T1000 (cell line): ENCODE results near the gene NAA30.
"Not testable (repeated sequence)": the region's sequence is repeated elsewhere in the genome, so short reads cannot be mapped to it uniquely, and the experiment has no call there.

ENCODE experiments used
- DNase-seq: peaks from one replicate; lab custom pipeline; 2025; ENCODE audit warnings: mixed read lengths; lab: John Stamatoyannopoulos, UW

The NAA30 gene

DNA sequence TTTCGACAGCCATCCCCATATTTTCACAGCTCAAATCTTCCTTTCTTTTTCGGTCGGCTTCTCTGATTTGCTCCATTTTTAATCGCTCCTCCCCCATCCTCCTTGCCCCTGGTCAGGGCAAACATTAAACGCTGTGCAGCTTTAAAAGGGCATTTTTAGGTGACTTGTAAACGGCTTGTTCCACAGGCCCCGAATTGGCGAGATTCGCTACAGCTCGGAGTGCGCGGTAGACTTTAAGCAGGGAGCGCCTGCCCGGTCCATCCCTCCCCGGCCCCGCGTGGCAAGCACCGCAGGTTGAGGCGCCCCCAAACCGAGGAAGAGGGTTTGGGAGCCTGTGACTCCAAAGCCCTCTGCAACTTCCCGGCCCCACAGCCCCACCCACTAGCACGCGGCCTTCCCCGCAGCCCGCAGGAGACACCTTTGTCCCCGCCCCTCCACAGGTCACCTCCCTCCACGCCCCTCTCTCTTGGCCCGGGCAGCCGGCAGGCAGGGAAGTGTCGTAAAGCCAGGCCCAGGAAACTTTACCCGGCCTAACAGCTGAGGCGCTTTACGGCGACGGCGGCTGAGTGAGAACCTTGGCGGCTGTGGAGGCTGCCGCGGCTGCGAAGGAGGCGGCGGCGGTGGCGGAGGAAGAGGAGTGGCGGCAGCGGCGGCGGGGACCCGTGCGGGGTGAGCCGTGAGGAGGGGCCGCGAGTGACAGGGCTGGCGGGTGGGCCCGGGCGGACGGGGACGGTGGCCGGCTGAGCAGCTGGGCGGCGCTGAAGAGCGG is at the start of gene NAA30:
Gene NAA30 (plus strand): TSS at position 550 of the 769 bp plus-strand sequence. CDS start 372 bp downstream, outside the sequence.
- peak; percentile 91 for DNase-seq

DNA sequence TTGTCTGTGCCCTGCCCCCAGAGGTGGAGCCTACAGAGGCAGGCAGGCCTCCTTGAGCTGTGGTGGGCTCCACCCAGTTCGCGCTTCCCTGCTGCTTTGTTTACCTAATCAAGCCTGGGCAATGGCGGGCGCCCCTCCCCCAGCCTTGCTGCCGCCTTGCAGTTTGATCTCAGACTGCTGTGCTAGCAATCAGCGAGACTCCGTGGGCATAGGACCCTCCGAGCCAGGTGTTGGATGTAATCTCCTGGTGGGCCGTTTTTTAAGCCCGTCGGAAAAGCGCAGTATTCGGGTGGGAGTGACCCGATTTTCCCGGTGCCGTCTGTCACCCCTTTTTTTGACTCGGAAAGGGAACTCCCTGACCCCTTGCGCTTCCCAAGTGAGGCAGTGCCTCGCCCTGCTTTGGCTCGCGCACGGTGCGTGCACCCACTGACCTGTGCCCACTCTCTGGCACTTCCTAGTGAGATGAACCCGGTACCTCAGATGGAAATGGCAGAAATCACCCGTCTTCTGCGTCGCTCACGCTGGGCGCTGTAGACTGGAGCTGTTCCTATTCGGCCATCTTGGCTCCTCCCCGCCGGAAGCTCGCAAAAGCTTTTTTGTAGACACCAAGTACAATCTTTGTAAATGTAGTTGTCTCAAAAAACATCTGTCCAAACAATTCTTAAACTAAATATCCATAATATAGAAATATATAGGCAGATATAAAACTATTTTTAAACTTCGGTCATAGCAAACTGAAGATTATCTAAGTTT is 46.7 kb upstream of the NAA30 start:
- DNase-seq = not testable (repeated sequence)

DNA sequence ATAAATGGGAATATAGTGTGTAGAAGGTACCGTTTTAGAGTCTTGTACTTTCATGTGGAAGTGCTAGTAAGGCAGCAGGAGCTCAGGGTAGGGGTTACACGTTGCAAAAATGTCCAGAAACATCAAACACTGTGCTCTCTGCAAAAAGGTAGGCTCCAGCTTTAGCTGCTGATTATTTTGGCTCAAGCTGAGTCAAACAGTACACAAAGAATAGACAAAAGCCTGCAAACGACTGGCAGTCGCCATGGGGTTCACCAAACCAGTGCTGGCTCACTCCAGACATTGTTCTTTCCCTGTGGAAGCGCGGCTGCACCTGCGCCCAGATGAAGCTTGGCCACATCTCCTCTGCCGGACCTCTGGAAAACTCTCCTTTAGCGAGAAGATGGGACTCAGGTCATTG is 45.3 kb upstream of the NAA30 start:
- no peak for DNase-seq

DNA sequence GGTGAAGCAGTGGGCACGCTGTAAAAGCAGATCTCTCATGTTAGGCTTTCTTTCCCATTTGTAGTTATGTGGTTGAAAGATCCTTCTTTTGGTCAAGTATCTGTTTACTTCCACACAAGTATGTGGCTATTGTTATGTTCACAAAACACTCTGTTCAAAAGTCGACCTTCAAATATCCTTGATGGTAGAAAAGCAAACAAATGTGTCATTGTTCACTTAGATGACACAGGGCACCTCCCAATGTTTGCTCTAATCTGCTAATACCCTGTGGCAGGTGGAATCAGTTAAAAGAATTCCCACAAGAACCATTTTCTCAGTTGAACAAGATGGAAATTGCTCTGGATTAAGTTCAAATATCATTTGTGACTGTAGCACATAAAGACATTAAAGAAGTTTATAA is 43.6 kb upstream of the NAA30 start:
- DNase-seq = no peak

DNA sequence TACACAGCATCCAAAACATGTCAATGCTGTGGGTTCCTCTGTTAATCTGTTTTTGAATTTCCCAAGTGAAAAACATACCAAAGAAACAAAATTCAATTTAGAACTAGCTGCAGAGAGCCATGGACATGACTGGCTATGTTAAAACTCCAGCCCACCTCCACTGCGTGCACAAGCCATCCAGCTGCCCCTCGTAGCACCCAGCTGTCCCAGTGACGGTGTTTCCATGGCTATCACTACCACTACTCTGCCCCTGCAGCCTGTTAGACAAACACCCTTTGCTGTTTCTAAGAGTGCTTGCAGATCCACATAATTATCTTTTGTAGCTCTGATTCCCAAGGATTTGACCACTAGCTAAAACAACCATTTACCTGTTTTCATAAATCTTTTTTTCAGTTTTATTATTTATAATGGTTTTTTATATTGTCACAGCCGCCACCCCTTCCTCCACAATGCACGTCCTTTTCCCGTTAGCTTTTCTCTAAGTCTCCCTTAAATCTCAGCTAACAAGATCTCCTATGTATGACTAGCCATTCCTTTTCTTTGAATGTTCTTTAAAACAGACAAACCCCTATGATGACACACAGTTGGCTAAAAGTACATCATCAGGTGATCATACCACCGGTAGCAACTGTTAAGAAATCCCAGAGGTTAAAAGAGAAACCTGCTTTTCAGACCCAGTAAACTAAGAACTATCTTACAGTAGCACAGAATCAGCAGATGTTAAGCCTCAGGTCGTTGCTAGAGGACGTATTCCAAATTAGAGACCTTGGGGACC is 37.8 kb upstream of the NAA30 start:
- no peak for DNase-seq

DNA sequence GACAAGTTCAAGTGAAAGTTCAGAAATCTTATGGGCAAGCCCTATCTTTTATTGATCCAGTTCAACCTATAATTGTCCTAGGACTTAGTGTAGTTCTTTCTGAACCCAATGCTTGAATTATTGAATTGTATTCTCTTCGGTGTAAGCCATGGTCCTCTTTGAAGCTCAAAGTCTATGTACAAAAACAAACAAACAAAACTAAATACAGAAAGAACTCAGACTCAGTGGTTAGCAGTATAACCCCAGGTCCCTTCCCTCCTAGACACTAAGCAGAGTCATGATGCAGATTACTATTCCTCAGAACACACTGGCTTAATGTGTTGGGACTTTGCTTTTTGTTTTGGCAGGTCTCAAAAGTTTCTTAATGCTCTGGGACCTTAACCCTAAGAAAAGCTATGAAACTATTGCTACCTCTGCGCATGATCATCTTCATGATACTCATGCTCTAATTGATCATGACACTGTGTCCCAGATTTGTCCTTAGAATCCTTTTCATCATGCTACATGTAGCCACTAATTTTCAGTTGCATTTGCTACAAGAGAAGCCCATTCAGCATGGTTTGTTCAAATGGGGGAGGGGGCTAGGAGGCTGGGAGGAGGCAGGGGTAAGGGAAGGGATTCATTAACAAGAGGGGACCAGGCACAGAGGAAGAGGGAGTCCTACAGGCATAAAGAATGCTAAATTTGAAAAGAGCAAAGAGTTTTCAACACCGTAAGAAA is 35.1 kb upstream of the NAA30 start:
- no peak for DNase-seq

DNA sequence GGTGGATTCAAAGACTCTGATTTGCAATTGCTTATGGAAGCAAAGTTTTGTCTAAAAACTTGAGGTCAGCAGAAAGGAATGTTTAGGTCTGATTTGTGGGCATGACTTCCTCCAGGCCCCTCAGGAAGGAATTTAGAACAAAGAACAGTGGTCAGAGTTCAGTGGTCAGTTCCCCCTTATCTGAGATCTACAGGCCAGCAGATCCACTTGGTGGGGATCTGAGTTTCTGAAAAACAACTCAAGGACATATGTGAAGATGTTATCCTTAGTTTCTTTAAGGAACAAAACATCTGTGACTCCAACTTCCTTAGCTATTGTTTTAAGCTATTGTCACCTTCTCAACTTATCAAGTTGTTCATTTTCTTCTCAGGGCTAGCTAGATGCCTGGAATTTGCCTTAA is 28.0 kb upstream of the NAA30 start:
- DNase-seq = no peak

DNA sequence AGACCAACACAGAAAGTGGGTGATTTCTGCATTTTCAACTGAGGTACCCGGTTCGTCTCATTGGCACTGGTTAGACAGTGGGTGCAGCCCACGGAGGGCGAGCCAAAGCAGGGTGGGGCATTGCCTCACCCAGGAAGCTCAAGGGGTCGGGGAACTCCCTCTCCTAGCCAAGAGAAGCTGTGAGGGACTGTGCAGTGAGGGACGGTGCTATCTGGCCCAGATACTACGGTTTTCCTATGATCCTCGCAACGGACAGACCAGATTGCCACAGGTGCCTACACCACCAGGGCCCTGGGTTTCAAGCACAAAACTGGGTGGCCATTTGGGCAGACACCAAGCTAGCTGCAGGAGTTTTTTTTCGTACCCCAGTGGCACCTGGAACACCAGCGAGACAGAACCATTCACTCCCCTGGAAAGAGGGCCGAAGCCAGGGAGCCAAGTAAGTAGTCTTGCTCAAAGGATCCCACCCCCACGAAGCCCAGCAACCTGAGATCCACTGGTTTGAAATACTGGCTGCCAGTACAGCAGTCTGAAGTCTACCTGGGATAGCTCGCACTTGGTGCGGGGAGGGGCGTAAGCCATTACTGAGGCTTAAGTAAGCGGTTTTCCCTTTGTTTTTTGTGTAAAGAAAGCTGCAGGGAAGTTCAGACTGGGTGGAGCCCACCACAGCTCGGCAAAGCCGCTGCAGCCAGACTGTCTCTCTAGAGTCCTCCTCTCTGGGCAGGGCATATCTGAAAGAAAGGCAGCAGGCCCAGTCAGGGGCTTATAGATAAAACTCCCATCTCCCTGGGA is 25.5 kb upstream of the NAA30 start:
- DNase-seq = no peak

DNA sequence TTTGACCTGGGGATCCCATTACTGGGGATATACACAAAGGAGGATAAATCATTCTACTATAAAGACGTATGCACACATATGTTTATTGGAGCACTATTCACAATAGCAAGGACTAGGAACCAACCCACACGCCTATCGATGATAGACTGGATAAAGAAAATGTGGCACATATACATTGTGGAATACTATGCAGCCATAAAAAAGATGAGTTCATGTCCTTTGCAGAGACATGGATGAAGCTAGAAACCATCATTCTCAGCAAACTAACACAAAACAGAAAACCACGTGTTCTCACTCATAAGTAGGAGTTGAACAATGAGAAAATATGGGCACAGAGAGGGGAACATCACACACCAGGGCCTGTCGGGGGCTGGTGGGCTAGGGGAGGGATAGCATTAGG is 20.2 kb upstream of the NAA30 start:
- not testable (repeated sequence) for DNase-seq

DNA sequence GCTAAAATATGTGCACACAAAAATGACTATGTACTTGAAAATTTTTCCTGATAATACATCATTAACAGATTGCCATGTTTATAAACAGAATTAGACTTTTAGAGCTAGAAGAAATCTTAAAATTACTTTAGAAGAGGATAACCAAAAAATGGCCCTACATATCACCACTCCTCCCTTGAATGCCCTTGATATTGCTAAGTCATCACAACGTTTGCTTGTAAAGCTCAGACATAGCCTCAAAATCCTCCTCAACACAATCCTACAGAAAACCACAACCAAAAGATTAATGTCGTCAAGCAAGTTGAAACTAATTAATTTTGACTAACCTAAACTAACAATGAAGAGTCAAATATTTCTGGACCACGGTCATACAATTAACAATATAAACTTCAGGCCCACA is 19.4 kb upstream of the NAA30 start:
- no peak for DNase-seq

DNA sequence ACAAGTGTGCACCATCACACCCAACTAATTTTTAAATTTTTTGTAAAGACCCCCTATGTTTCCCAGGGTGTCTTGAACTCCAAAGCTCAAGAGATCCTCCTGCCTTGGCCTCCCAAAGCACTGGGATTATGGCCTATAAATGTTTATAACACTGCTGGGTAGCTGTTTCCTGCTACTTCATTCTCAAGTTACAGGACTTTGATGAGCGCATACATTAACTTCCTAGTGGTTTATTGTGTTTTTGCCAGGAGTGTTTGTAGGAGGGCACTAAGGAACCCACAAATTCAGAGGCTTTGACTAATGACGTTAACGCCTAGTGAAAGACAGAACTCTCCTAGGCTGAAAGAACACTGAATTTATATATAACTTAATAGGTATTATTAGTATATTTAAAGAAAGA is 15.2 kb upstream of the NAA30 start:
- no peak for DNase-seq

DNA sequence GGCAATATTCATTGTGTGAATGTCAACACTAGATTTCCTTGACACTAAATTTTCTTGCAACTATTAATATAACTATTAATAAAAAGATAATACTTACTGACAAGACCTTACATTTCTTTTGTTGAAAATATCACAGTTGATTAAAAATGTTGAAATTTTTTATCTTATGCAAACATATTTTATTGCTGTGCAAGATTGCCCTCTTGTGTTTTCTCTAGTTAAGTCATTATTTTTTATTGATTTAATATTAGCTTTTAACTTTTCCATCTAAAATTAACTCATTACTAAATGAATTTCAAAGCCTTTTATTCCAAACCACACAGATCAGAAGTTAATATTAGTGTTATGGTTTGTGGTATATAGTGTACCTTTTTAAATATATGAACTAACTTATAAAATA is 11.7 kb upstream of the NAA30 start:
- no peak for DNase-seq

DNA sequence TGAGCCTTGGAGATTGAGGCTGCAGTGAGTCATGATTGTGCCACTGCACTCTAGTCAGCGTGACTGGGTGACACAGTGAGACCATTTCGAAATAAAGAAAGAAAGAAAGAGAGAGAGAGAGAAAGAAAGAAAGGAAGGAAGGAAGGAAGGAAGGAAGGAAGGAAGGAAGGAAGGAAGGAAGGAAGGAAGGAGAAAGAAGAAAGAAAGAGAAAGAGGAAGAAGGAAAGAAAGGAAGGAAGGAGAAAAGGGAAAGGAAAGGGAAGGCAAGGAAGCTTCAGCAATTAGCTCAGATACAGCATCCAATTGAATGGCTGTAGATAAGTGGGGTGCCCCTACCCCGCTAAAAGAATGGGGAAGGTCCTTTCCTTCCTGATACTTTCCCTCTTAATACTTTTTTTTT is 9.5 kb upstream of the NAA30 start:
- DNase-seq = no peak

DNA sequence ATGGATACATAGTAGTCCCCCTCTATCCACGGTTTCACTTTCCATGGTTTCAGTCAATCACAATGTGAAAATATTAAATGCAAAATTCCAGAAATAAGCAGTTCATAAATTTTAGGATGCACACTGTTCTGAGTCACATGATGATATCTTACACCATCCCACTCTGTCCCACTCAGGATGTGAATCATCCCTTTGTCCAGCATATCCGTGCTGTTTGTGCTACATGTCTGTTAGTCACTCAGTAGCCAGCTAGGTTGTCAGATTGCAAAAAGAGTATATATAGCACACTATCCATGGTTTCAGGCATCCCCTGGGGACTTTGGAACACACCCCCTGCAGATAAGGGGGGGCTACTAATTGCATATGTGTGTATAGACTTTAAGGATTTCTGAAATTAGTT is 8.1 kb upstream of the NAA30 start:
- DNase-seq = peak; percentile 25

DNA sequence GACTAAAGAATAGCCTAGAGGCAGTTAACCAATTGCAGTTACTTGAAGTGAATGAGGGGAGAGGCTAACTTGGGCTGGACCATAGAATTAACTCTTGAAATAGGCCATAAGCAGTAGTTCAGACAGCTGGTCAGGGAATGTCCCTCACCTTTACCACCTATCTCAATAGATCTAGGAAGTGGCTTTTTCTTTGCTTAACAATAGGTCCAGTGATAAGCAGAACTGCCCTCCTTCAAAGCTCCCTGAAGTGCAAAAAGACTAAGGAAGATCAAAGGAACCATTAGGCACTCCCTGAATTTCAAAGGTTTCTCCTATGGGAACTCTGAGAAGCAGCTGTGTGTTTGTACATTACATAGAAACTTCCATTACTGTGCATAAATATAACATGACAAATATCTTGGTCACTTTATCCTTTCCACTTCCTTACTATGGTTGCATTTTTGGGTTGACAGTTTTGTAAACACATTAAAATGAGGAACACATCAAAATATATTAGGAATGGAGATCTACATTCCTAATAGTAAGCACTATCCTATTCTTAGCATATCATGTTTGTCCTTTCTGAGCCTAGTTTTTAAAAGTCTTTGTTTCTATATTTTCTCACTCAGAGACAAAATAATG is 7.2 kb upstream of the NAA30 start:
- DNase-seq = no peak

DNA sequence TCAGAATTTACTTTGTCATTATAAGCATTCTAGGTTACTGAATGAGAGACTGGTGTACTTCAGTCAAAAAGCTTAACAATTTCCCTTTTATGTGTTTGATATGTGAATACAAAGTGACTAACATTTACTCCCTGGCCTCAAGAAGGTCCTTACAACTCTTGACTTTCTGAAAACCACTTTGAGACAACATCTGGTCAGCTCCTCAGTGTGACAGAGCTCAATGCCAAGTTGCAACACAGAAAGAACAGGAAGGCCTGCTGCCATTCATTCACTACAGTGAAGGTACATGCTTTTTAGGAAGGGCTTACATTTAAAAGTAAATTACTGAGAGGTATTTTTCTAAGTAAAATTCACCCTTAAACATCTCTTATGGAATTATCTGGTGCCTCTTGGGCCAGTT is 2.3 kb upstream of the NAA30 start:
- no peak for DNase-seq

DNA sequence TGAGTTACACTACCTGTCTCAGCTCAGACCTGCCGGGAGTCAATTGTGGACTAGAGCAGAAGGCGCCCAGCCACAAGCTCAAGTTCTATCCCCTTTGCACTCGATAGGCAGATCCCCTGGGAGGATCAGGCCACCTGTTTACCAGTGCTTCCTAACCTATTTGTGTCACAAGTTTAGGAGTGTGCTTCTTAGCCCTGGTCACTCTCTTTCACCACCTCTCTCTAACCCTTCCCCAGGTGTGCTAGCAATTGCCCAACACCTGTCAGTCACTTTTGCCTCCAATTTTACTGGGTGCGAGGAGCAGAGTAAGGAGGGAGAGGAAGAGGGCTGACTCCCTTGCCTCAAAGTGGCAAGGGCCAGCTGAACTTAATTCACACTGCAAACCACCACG is 745 bp upstream of the NAA30 start:
- DNase-seq = no peak

DNA sequence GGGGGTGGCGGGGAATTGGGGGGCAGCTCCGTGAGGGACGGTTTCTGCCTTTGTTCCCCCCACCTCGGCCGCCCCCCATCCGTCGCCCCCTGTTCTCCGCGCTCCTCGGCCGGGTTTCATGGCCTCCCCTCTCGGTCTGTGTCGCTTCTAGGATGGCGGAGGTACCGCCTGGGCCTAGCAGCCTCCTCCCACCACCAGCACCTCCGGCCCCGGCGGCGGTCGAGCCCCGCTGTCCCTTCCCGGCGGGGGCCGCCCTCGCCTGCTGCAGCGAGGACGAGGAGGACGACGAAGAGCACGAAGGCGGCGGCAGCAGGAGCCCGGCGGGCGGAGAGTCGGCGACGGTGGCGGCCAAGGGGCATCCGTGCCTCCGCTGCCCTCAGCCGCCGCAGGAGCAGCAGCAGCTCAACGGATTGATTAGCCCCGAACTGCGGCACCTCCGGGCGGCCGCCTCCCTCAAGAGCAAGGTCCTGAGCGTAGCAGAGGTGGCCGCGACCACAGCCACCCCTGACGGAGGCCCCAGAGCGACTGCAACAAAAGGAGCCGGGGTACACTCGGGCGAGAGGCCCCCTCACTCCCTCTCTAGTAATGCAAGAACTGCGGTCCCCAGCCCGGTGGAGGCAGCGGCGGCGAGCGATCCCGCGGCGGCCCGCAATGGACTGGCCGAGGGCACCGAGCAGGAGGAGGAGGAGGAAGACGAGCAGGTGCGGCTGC is 575 bp downstream of the NAA30 start:
- peak; percentile 14 for DNase-seq

DNA sequence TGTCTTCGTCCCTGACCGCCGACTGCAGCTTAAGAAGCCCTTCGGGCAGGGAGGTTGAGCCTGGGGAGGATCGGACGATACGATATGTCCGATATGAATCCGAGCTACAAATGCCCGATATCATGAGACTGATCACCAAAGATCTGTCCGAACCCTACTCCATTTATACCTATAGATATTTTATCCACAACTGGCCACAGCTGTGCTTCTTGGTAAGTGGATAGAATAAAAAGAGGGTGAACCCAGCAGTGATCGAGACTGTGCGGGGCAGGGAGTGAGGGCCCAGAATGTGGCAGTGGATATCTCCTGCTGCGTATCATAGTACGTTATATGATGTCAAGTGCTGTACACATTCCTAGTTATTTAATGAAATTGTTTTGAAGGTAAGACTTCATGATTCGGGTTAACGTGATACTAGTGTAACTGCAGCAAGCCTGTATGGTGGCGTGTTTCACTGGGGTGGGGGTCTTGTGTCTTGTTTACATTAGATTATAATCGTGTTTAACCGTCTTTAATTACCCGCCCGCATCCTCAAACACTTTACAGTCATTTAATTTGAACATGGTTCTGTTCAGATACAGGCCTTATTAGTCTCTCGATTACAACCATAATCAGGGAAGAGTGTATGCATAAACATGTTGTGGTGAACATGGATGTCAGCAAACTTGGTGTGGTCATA is 1.3 kb downstream of the NAA30 start:
- DNase-seq = no peak

DNA sequence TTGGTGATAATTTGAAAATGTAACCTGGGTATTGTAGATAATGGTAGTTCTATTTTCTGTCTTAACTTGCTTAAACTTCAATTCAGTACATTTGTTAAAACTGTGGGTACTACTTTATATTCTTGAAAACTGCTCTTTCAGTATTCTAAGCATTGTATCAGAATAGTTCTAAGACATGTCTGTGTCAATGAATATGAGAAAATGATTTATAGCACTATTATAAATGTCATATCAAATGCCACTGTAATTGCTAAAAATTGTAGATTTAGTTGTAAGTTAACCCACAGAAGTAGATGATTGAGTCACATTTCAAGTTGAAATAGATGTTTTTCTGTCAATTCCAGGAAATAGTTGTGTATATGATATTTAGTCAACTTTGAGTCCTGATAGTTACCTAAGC is 2.4 kb downstream of the NAA30 start:
- DNase-seq = no peak
